Mammary epithelial cell (primary cell): ENCODE results near the gene TREM1.

Experiments
- CTCF ChIP-seq, 2 donors: IDR thresholded peaks in 1 of 2; conservative IDR thresholded peaks in 1 of 2; 2 replicates each; pipeline ENCODE4 v1.5.1; 2011 to 2012; ENCODE audit warnings: inconsistent platforms in 2 of 2, low read length in 2 of 2, mild to moderate bottlenecking in 2 of 2, control low read depth in 1 of 2, low read depth in 1 of 2; ENCODE audit not compliant: insufficient read depth in 1 of 2; ENCODE audit errors: extremely low read depth in 1 of 2
- EZH2 ChIP-seq: IDR thresholded peaks from 2 replicates; pipeline ENCODE4 v1.6.1; 2012; ENCODE audit warnings: low read length, inconsistent platforms, borderline replicate concordance

GRCh38 chr6:41269166-41269565 lies 17.3 kb downstream of the TREM1 start:
- TF ChIP-seq EZH2 (no peak), CTCF (conservative IDR thresholded peaks at IDR 0.05 in 1 of 2, IDR thresholded peaks at IDR 0.05 in 1 of 2; ENCODE audit: extremely low read depth in 1 of 2, insufficient read depth in 1 of 2, low read depth in 1 of 2, low read length in 2 of 2) (no peak)
